SK-N-SH treated with all-trans-retinoic acid at 6 μM for 48 hours (cell line): ENCODE data around the gene GLI3.

Experiments
- ATAC-seq: fragments of 200-7000 bp; cut with Tn5 transposase; 3 replicates; pipeline ENCODE4 v1.9.1; 2020; ENCODE audit warnings: mild to moderate bottlenecking, moderate library complexity
- ARNTL ChIP-seq: fragments of 450-650 bp; formaldehyde crosslinking; IDR thresholded peaks from 2 replicates; pipeline ENCODE4 v1.5.0; 2020; ENCODE audit warnings: low read depth, mild to moderate bottlenecking, moderate library complexity, borderline replicate concordance
- BACH2 ChIP-seq: fragments of 250-450 bp; sonication (Bioruptor Pico); IDR thresholded peaks from 2 replicates; pipeline ENCODE4 v1.9.0; 2021; ENCODE audit warnings: mild to moderate bottlenecking, borderline replicate concordance
- CREB5 ChIP-seq: fragments of 250-450 bp; sonication (Bioruptor Pico); IDR thresholded peaks from 2 replicates; pipeline ENCODE4 v1.5.1; 2020; ENCODE audit warnings: low read depth, mild to moderate bottlenecking, moderate library complexity
- CSDC2 ChIP-seq: fragments of 250-450 bp; sonication (Bioruptor Pico); IDR thresholded peaks from 2 replicates; pipeline ENCODE4 v1.5.0; 2020; ENCODE audit warnings: mild to moderate bottlenecking, moderate library complexity
- CSRNP3 ChIP-seq: fragments of 250-450 bp; sonication (Bioruptor Pico); IDR thresholded peaks from 2 replicates; pipeline ENCODE4 v1.5.1; 2021; ENCODE audit warnings: mild to moderate bottlenecking, moderate library complexity
- ESRRG ChIP-seq: fragments of 250-450 bp; sonication (Bioruptor Pico); IDR thresholded peaks from 2 replicates; pipeline ENCODE4 v1.6.1; 2021; ENCODE audit warnings: mild to moderate bottlenecking
- GLIS3 ChIP-seq: fragments of 250-450 bp; sonication (Bioruptor Pico); IDR thresholded peaks from 2 replicates; pipeline ENCODE4 v1.5.0; 2020; ENCODE audit warnings: mild to moderate bottlenecking, moderate library complexity
- ISL1 ChIP-seq: fragments of 250-450 bp; sonication (Bioruptor Pico); IDR thresholded peaks from 2 replicates; pipeline ENCODE4 v2.1.2; 2022; ENCODE audit warnings: mild to moderate bottlenecking, moderate library complexity
- OSR1 ChIP-seq: fragments of 250-450 bp; sonication (Bioruptor Pico); IDR thresholded peaks from 2 replicates; pipeline ENCODE4 v1.8.0; 2022; ENCODE audit warnings: moderate library complexity, mild to moderate bottlenecking, inconsistent platforms
- PATZ1 ChIP-seq: fragments of 250-450 bp; sonication (Bioruptor Pico); IDR thresholded peaks from 2 replicates; pipeline ENCODE4 v1.8.0; 2020; ENCODE audit warnings: mild to moderate bottlenecking, moderate library complexity, borderline replicate concordance
- POU6F1 ChIP-seq: fragments of 250-450 bp; sonication (Bioruptor Pico); IDR thresholded peaks from 2 replicates; pipeline ENCODE4 v1.8.0; 2021; ENCODE audit warnings: low read depth, mild to moderate bottlenecking, moderate library complexity, borderline replicate concordance
- PPARA ChIP-seq: fragments of 250-450 bp; sonication (Bioruptor Pico); IDR thresholded peaks from 2 replicates; pipeline ENCODE4 v1.5.0; 2020; ENCODE audit warnings: mild to moderate bottlenecking, borderline replicate concordance
- RARB ChIP-seq: fragments of 250-450 bp; sonication (Bioruptor Pico); IDR thresholded peaks from 2 replicates; pipeline ENCODE4 v1.8.0; 2021; ENCODE audit warnings: mild to moderate bottlenecking, moderate library complexity
- TCF4 ChIP-seq: fragments of 250-450 bp; sonication (Bioruptor Pico); IDR thresholded peaks from 2 replicates; pipeline ENCODE4 v1.8.0; 2021; ENCODE audit warnings: mild to moderate bottlenecking, moderate library complexity, borderline replicate concordance
- TOX ChIP-seq: fragments of 250-450 bp; sonication (Bioruptor Pico); IDR thresholded peaks from 2 replicates; pipeline ENCODE4 v1.8.0; 2021; ENCODE audit warnings: mild to moderate bottlenecking, moderate library complexity, borderline replicate concordance
- TSHZ2 ChIP-seq: fragments of 250-450 bp; sonication (Bioruptor Pico); IDR thresholded peaks from 2 replicates; pipeline ENCODE4 v1.5.0; 2020; ENCODE audit warnings: mild to moderate bottlenecking, moderate library complexity
- ZC3H10 ChIP-seq: fragments of 250-450 bp; sonication (Bioruptor Pico); IDR thresholded peaks from 2 replicates; pipeline ENCODE4 v1.5.1; 2021; ENCODE audit warnings: mild to moderate bottlenecking, moderate library complexity
- ZFP3 ChIP-seq: fragments of 250-450 bp; sonication (Bioruptor Pico); IDR thresholded peaks from 2 replicates; pipeline ENCODE4 v1.5.0; 2020; ENCODE audit warnings: mild to moderate bottlenecking, moderate library complexity
- ZNF565 ChIP-seq: fragments of 450-650 bp; formaldehyde crosslinking; conservative IDR thresholded peaks from 2 replicates; pipeline ENCODE4 v1.5.0; 2020; ENCODE audit warnings: low read depth, mild to moderate bottlenecking, moderate library complexity
- ZNF70 ChIP-seq: fragments of 450-650 bp; formaldehyde crosslinking; IDR thresholded peaks from 2 replicates; pipeline ENCODE4 v1.5.0; 2020; ENCODE audit warnings: mild to moderate bottlenecking, moderate library complexity
- ZNF8 ChIP-seq: fragments of 450-650 bp; formaldehyde crosslinking; IDR thresholded peaks from 2 replicates; pipeline ENCODE4 v1.5.0; 2020; ENCODE audit warnings: mild to moderate bottlenecking, moderate library complexity

The GLI3 gene

GRCh38 chr7:42026622-42027197 lies 210.3 kb downstream of the GLI3 start:
- no peak for ATAC-seq
- TF ChIP-seq ZNF70 (no peak), CREB5 (no peak), PATZ1 (CRISPR knock-in tag) (no peak), ISL1 (no peak), TCF4 (no peak), GLIS3 (CRISPR knock-in tag) (no peak), CSDC2 (CRISPR knock-in tag) (no peak), ZC3H10 (no peak), RARB (CRISPR knock-in tag) (no peak), ESRRG (CRISPR knock-in tag) (no peak), BACH2 (no peak), ZNF565 (CRISPR knock-in tag) (no peak), POU6F1 (CRISPR knock-in tag) (no peak), TOX (no peak), OSR1 (CRISPR knock-in tag) (no peak), ZNF8 (CRISPR knock-in tag) (no peak), CSRNP3 (CRISPR knock-in tag) (no peak), ARNTL (CRISPR knock-in tag) (no peak), PPARA (CRISPR knock-in tag) (no peak), TSHZ2 (CRISPR knock-in tag) (no peak)

- no peak for TF ChIP-seq ZFP3 (CRISPR knock-in tag)
These were observed 211.2 kb downstream of the GLI3 start for GRCh38 chr7:42025635-42026375.

GRCh38 chr7:42024537-42024936 lies 212.5 kb downstream of the GLI3 start:
- ATAC-seq: no peak
- no peak for TF ChIP-seq BACH2
- TF ChIP-seq RARB (CRISPR knock-in tag): no peak
- no peak for TF ChIP-seq ARNTL (CRISPR knock-in tag)
- TF ChIP-seq POU6F1 (CRISPR knock-in tag): no peak
- TF ChIP-seq PPARA (CRISPR knock-in tag): no peak
- no peak for TF ChIP-seq ESRRG (CRISPR knock-in tag)
- TF ChIP-seq PATZ1 (CRISPR knock-in tag): no peak
- no peak for TF ChIP-seq OSR1 (CRISPR knock-in tag)
- no peak for TF ChIP-seq GLIS3 (CRISPR knock-in tag)
- no peak for TF ChIP-seq TCF4
- no peak for TF ChIP-seq ZNF8 (CRISPR knock-in tag)
- no peak for TF ChIP-seq CSDC2 (CRISPR knock-in tag)
- no peak for TF ChIP-seq ISL1

More at GRCh38 chr7:42025635-42026375, 211.2 kb downstream of the GLI3 start:
- ATAC-seq: peak; percentile 68
